GM23338 (cell line): Measurements from ENCODE around the gene APOM.

Experiments used
- CREB1 ChIP-seq: fragments of 250-450 bp; sonication (Bioruptor Pico); IDR thresholded peaks from 2 replicates; pipeline ENCODE4 v1.5.0; 2020; ENCODE audit warnings: low read depth, mild to moderate bottlenecking, moderate library complexity
- CTCF ChIP-seq, 2 experiments: fragments of 200-600 bp in 1 of 2; sonication (generic) in 1 of 2; conservative IDR thresholded peaks; 2 replicates each; pipeline versions ENCODE4 v1.5.1 to v1.6.1; 2016 to 2017; ENCODE audit warnings: antibody characterized with exemption in 2 of 2, low read depth in 2 of 2, mild to moderate bottlenecking in 2 of 2, moderate library complexity in 1 of 2
- EZH2 ChIP-seq: fragments of 200-600 bp; sonication (generic); IDR thresholded peaks from one replicate; pipeline ENCODE4 v1.8.0; 2017; ENCODE audit warnings: antibody characterized with exemption, mild to moderate bottlenecking, low read depth; ENCODE audit not compliant: unreplicated experiment
- EZH2phosphoT487 ChIP-seq: fragments of 200-600 bp; sonication (generic); IDR thresholded peaks from one replicate; pipeline ENCODE4 v1.8.1; 2018; ENCODE audit warnings: antibody characterized with exemption; ENCODE audit not compliant: unreplicated experiment
- JUNB ChIP-seq: IDR thresholded peaks from one replicate; pipeline ENCODE4 v1.6.1; 2016; ENCODE audit warnings: antibody characterized with exemption; ENCODE audit not compliant: unreplicated experiment
- POLR2AphosphoS5 ChIP-seq: IDR thresholded peaks from 2 replicates; pipeline ENCODE4 v1.6.1; 2016; ENCODE audit warnings: antibody characterized with exemption, low read depth
- REST ChIP-seq: IDR thresholded peaks from one replicate; pipeline ENCODE4 v1.6.1; 2018; ENCODE audit warnings: antibody characterized with exemption; ENCODE audit not compliant: unreplicated experiment
- STAT1 ChIP-seq: IDR thresholded peaks from one replicate; pipeline ENCODE4 v1.6.1; 2016; ENCODE audit warnings: antibody characterized with exemption; ENCODE audit not compliant: unreplicated experiment
- ZNF331 ChIP-seq: fragments of 250-450 bp; sonication (Bioruptor Pico); IDR thresholded peaks from 2 replicates; pipeline ENCODE4 v1.5.0; 2020; ENCODE audit warnings: low read depth, mild to moderate bottlenecking, moderate library complexity

- no peak for TF ChIP-seq CTCF (conservative IDR thresholded peaks at IDR 0.05; ENCODE audit: low read depth in 2 of 2)
- no peak for TF ChIP-seq EZH2phosphoT487
- no peak for TF ChIP-seq ZNF331 (CRISPR knock-in tag)
- no peak for TF ChIP-seq POLR2AphosphoS5
- no peak for TF ChIP-seq STAT1
- no peak for TF ChIP-seq REST
- TF ChIP-seq EZH2: no peak
- TF ChIP-seq JUNB: no peak
- TF ChIP-seq CREB1 (CRISPR knock-in tag): no peak
These were observed 27.9 kb upstream of the APOM start for GRCh38 chr6:31627690-31628287.
